Stimulated activated CD8-positive, alpha-beta memory T cell treated with anti-CD3 and anti-CD28 coated beads, Interleukin-2, amount 100 ng/mL, for 48 hours (primary cell): ENCODE data around the gene MYO3B.
"Not testable (repeated sequence)": the region's sequence is repeated elsewhere in the genome, so short reads cannot be mapped to it uniquely, and the experiment has no call there.

Experiments used
- DNase-seq, 2 donors: peaks; one replicate each; pipeline ENCODE4 v3.0.0-alpha.2; 2020; ENCODE audit warnings: low read depth in 2 of 2

The MYO3B gene

GRCh38 chr2:170425281-170425751 is 247.4 kb downstream of the MYO3B start:
- no peak for DNase-seq

- no peak for DNase-seq
Observed at GRCh38 chr2:170428868-170429267, 250.9 kb downstream of the MYO3B start.

GRCh38 chr2:170432823-170433222 is 254.9 kb downstream of the MYO3B start:
- DNase-seq, result no peak

GRCh38 chr2:170433448-170433847 is 255.5 kb downstream of the MYO3B start:
- DNase-seq, result no peak

GRCh38 chr2:170434396-170434795 is 256.4 kb downstream of the MYO3B start:
- not testable (repeated sequence) for DNase-seq

GRCh38 chr2:170434900-170435621 is 257.1 kb downstream of the MYO3B start:
- no peak for DNase-seq

GRCh38 chr2:170436077-170436943 is 258.4 kb downstream of the MYO3B start:
- DNase-seq, result no peak

- no peak for DNase-seq
Observed at GRCh38 chr2:170446078-170446477, 268.1 kb downstream of the MYO3B start.

- DNase-seq, result no peak
Observed at GRCh38 chr2:170449034-170449433, 271.1 kb downstream of the MYO3B start.

- no peak for DNase-seq
Observed at GRCh38 chr2:170454471-170455372, 276.8 kb downstream of the MYO3B start.

GRCh38 chr2:170455617-170456426 is 277.9 kb downstream of the MYO3B start:
- no peak for DNase-seq

GRCh38 chr2:170456914-170457313 is 279.0 kb downstream of the MYO3B start:
- no peak for DNase-seq

- no peak for DNase-seq
Observed at GRCh38 chr2:170457742-170458141, 279.8 kb downstream of the MYO3B start.

- DNase-seq, result no peak
Observed at GRCh38 chr2:170461889-170462288, 283.9 kb downstream of the MYO3B start.

- DNase-seq, result no peak
Observed at GRCh38 chr2:170462433-170463205, 284.7 kb downstream of the MYO3B start.

- DNase-seq, result no peak
Observed at GRCh38 chr2:170463206-170463537, 285.2 kb downstream of the MYO3B start.

GRCh38 chr2:170464268-170464667 is 286.3 kb downstream of the MYO3B start:
- no peak for DNase-seq

GRCh38 chr2:170465241-170465640 is 287.3 kb downstream of the MYO3B start:
- no peak for DNase-seq

- no peak for DNase-seq
Observed at GRCh38 chr2:170466632-170467031, 288.7 kb downstream of the MYO3B start.
